H54 (cell line): ENCODE results near the gene KCNIP1.

Experiments used
- DNase-seq: peaks from one replicate; pipeline ENCODE4 v3.0.0; 2011; ENCODE audit warnings: low spot score, mixed read lengths; ENCODE audit not compliant: insufficient read length
- FAIRE-seq: peaks from 3 replicates; lab custom pipeline; 2011; peaks lifted over from hg19 to GRCh38; lab: Jason Lieb, UNC
- POLR2A ChIP-seq: IDR thresholded peaks from 2 replicates; pipeline ENCODE4 v1.6.1; 2011; ENCODE audit warnings: low read depth, mild to moderate bottlenecking, low read length

The KCNIP1 gene

DNA sequence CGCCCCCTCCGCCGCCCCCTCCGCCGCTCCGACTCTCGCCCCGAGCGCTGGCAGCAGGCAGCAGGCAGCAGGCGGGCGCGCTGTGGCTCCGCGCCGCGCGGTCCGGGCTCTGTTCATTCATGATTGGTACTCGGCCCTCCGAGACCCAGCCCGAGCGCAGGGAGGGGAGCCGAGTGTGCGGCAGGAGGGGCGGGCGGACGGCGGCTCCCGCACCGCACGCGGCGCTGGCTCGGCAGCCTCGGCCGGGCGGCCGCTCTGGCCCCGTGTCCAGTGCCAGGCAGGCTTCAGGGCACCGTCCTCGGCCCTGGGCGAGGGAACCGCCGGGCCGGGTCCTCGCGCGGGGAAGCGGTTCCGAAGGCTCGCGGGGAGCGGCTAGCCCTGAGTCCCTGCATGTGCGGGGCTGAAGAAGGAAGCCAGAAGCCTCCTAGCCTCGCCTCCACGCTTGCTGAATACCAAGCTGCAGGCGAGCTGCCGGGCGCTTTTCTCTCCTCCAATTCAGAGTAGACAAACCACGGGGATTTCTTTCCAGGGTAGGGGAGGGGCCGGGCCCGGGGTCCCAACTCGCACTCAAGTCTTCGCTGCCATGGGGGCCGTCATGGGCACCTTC lies at the start of gene KCNIP1:
Gene KCNIP1, plus strand, starts transcription at position 31 of the 607 bp plus-strand sequence.
- FAIRE-seq (no peak), DNase-seq (no peak)
- TF ChIP-seq POLR2A = no peak

DNA sequence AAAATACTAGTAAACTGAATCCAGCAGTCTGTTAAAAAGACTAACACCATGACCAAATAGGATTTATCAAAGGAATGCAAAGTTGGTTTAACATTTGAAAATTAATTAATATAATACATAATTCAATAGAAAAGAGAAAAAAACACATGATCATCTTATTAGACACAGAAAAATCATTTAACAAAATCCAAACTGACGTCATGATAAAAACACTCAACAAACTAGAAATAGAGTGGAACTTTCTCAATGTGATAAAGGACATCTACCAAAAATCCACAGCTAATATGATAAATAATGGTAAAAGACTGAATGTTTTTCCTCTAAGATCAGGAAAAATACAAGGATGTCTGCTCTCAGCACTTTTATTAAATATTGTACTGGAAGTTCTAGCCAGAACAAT lies 40.4 kb upstream of the KCNIP1 start:
- FAIRE-seq (no peak), DNase-seq (no peak)
- TF ChIP-seq POLR2A = no peak

DNA sequence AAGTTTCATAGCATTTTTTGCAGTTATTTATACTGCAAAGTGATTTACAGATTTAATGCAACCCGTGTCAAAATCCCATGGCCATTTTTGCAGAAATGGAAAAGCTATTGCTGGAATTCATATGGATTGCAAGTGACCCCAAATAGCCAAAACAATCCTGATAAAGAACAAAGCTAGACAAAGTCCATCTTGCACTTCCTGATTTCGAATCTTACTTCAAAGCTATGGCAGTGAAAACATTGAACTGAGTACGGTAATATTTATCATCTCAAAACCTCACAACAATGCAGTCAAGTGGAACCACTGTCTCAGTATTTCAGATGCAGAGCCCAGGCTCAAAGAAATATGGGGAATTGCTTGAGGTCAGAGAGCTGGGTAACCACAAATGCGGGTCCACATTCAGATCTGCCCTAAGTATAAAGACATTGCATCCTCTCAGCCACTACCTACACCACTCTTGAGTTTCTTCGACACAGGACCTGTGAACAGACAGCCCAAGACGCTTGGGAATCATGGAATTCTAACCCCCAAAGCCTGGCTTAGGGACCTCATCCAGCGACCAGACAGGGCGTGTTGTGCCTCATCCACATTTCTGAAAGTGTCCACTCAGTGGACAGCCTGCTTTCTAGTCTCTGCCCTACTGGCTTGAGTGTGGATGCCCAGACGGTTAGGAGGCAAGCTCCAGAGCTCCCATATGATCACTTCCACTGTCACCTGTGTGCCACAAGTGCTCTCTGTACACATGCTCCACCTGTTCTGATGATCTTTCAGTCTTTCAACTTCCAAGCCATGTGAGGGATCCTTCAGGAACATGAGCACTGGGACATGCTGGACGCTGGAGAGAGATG lies 39.3 kb upstream of the KCNIP1 start:
- no peak for DNase-seq
- FAIRE-seq = no peak
- TF ChIP-seq POLR2A = no peak

DNA sequence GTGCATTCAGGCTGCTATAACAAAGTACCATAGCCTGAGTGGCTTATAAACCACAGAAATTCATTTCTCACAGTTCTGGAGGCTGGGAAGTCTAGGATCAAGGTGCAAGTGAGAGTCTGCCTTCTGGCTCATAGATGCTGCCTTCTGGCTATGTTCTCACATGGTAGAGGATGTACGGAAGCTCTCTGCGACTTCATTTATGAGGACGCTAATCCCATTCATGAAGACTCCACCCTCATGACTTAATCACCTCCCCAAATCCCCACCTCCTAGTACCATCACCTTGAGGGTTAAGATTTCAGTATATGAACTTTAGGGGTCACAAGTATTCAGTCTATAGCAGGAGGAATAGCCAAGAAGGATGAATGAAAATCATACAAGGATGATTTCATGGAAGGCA lies 37.3 kb upstream of the KCNIP1 start:
- FAIRE-seq = no peak
- no peak for DNase-seq
- no peak for TF ChIP-seq POLR2A

DNA sequence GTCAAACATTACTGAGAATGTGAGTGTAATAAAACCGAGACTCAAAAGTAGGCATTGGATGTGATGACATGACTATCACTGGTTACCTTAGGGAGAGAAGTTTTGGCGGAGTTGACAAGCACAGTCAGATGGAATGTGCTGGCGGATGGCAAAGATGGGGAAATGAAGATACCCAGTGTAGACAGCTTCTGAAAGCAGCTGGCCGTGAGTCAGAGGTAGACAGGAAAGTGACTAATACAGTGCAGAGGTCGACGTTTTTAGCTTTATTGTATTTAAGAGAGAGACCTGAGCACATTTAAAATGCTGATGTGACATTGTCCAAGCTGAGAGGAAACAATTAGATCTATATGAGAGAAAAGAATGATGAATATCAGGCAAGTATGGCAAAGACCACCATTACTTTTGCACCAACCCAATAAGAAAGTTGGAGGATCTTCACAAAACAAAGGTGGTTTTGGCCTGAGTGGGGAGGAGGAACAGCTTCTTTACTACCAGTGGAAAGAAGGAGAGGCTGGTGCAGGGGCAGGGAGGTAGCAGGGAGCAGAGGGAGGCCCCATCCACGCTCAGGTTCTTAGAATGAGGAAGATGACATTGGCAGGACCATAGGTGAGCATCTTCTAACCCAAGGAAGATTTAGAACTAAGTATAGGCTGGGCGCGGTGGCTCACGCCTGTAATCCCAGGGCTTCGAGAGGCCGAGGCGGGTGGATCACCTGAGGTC lies 36.7 kb upstream of the KCNIP1 start:
- peak; percentile 68 for DNase-seq
- no peak for TF ChIP-seq POLR2A
- peak; percentile 84 for FAIRE-seq

DNA sequence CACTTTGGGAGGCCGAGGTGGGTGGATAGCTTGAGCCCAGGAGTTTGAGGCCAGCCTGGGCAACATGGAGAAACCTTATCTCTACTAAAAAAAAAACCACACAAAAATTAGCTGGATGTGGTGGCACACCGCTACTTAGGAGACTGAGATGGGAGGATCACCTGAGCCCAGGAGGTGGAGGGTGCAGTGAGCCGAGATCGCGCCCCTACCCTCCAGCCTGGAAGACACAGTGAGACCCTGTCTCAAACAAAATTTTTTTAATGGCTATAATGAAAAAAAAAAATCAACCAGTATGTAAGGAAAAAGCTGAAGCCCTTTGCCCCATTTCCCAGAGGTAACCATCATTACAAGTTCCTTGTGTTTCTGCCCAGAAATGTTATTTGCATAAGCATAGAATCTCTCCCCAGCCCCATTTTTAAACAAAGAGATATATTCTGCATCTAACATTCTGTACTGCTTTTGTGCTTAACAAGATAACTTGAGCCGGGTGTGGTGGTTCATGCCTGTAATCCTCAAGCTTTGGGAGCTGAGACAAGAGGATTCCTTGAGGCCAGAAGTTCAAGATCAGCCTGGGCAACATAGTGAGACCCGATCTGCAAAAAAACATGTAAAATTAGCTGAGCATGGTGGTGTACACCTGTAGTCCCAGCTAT lies 35.1 kb upstream of the KCNIP1 start:
- DNase-seq (no peak), FAIRE-seq (no peak)
- TF ChIP-seq POLR2A = no peak

DNA sequence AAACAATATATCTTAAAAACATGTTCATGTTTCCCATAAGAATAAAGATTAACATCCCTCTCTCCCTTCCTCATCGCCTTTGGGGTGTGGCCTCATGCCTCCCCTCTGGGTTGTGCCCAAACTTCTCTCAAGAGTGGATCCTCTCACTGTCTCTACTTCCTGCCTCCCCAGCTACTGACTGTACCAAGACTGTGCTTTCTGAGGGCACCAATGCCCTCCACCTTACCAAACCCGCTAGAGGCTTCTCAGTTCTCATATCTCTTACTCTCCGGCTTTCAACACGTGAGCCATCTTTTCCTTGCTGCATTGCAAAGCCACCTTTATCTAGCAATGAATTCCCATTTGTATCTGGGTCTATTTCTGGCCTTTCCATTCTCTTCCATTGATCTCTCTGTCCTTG lies 34.4 kb upstream of the KCNIP1 start:
- no peak for TF ChIP-seq POLR2A
- no peak for FAIRE-seq
- DNase-seq = no peak

DNA sequence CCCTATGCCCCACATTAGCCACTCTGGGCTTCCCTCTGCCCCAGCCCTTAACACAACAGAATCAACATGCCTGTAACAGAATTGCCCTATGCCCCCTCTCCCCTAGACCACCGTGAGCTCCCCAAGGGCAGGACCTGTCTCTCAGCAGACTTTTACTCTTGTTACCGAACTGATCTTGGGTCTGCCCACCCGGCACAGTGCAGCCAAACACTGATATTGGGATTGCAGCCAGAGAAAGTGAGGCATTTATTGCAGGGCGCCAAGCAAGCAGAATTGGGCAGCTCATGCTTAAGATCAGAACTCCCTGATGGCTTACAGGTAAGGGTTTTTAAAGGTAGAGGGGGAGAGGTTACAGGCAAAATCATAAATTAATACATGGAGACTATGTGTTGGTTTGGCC lies 33.5 kb upstream of the KCNIP1 start:
- no peak for FAIRE-seq
- no peak for TF ChIP-seq POLR2A
- DNase-seq = no peak

DNA sequence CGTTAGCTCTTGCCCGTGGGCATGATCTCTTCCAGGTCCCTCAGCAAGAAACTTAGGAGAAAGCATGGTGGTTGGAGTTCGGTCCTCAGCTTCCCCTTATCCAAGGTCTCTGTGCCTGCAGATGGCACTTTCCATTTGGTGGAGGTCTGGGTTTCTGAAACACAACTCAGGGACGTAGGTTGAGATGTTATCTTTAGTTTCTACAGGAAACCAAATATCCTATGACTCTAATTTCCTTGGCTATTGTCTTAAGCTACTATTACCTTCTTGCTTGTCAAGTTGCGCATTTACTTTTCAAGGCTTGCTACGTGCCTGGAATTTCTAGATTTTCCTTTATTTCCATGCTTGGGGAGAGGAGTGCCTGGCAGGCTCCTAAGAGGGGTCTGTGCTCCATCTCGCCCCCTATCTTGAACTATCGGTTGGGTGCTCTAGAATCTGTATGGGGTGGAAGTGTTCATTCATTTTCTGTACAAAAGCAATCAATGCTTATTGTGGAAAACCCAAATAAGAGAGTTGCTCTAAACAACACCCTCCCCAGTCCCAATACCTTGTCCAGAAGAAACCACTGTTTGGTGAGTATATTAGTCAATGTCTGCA lies 32.9 kb upstream of the KCNIP1 start:
- DNase-seq (no peak), FAIRE-seq (no peak)
- TF ChIP-seq POLR2A = no peak

DNA sequence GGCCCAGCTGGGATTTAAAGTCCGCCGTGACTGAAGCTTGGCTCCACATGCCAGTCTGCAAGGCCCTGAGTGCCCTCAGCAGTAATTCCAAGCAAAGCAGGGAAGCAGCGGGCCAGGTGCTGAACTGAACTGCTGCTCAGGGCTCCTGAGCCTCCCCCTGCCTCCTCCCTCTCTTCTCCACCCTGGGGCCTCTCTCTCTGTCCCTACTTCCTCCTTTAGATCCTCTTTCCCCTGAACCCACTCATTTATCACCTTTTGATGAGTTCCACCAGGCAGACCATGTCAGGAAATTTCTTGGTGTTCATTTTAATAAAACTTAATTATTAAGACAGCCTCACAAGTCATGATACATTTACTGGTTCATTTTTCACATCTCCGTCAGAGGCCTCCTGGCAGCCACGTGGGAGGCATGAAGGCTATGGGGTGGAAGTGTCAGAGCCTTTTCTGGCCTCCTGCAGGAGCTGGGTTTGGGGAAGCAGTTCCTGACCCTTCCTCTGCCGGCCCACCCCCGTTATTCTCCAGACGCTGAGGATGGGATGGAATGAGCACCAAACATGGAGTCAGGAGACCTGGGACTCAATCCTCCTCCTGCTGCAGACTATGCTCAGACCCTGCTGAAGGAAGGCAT lies 32.2 kb upstream of the KCNIP1 start:
- DNase-seq (no peak), FAIRE-seq (no peak)
- no peak for TF ChIP-seq POLR2A

DNA sequence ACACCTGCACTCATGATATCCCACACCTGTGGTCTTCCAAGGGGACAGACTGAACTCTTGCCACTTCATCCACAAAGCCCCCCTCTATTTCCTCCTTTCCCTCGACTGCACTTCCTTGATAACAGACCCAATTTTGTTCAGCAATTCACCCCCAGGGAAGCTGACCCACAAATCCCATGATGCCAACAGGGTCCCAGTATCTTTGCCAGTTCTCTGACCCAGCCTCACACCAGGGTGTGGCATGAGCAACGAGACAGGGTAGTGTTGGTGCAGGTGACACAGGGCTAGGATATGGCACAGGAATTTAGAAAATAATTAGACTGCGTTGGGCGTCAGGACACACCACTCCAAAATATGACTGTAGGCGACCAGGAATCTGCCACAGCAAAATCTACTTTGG lies 30.2 kb upstream of the KCNIP1 start:
- FAIRE-seq (no peak), DNase-seq (no peak)
- TF ChIP-seq POLR2A = no peak

DNA sequence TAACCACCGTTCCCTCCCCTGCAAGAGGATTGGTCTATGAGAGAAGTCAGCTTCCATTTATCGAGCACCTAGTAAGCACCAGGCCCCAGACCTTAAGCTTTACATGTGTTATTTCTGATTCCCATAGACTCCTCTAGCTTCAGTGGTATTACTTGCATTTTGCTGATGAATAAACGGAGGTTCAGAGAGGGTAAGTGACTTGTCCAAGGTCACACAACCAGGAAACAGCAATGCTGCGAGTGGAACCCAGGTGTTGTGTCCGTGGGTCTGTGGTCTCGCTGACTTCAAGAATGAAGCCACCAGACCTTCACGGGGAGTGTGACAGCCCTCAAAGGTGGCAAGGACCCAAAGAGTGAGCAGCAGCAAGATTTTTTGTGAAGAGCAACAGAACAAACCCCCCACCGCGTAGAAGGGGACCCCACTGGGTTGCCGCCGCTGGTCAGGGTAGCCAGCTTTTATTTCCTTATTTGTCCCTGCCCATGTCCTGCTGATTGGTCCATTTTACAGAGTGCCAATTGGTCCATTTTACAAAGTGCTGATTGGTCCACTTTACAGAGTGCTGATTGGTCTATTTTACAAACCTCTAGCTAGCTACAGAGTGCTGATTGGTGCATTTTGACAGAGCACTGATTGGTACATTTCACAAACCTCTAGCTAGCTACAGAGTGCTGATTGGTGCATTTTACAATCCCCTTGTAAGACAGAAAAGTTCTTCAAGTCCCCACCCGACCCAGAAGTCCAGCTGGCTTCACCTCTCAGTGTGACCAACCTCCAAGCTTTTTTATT lies 29.1 kb upstream of the KCNIP1 start:
- DNase-seq (no peak), FAIRE-seq (no peak)
- no peak for TF ChIP-seq POLR2A
